Right ventricle myocardium inferior (tissue), 1 donor: ENCODE data around the gene CPSF2. TPM values are rescaled to one million over a fixed set of nuclear protein-coding genes. Genes with fewer than 3 reads are reported as not detected.

Source experiments
- ATAC-seq: fragments of 200-7000 bp; cut with Tn5 transposase; one replicate; pipeline ENCODE4 v1.9.1; 2020; ENCODE audit warnings: mild to moderate bottlenecking, moderate library complexity
- DNase-seq: peaks from one replicate; pipeline ENCODE4 v3.0.0; 2021; ENCODE audit errors: missing footprints
- intact Hi-C: fragments of 100-400 bp; cut with DNase I; formaldehyde crosslinking; loops from one replicate; pipeline ENCODE4 v1.11.0; 2022
- long read RNA-seq: library from polyadenylated mRNA; unstranded; transcript quantifications from one replicate; pipeline ENCODE4 v2.0.0, GENCODE V29; 2021
- total RNA-seq: library from RNA; stranded (reverse); fragmentation: NEBNext Ultra II Directional; extraction: Animal tissue kit (Norgen Biotek cat#: 25700); gene quantifications from one replicate; pipeline ENCODE4 v1.2.1, GENCODE V29; 2021
- donor health status: DM: no; HTN: yes; CAD: no; lungs with severe emphysema.

Gene CPSF2
- 38.8 TPM for total RNA-seq
- long read RNA-seq, full-length matches to known transcripts: 2 of 5 reads
- long read RNA-seq, partial matches to known transcripts: 3 of 5 reads
- long read RNA-seq, other reads (novel, unspliced or antisense): 0 of 5 reads

- intact Hi-C loops: loop anchor here (10.0 kb wide), 2 partner anchors 563 to 673 kb away; partner anchors contain the start of gene GOLGA5
- ATAC-seq (peak; percentile 91), DNase-seq (peak; percentile 92)
Measured at GRCh38 chr14:92121670-92122350, at the start of gene CPSF2, which contains the start of gene NDUFB1. Gene CPSF2 (plus strand): TSS chr14:92121969. CDS start chr14:92130985, 9,016 bp downstream. Gene NDUFB1 (minus strand): TSS chr14:92121706. CDS start chr14:92117637, 4,069 bp downstream.

- intact Hi-C loops: no loop called here
- ATAC-seq (no peak), DNase-seq (no peak)
Measured at GRCh38 chr14:92074555-92074954, 47.2 kb upstream of the CPSF2 start.

GRCh38 chr14:92088494-92088893, 33.3 kb upstream of the CPSF2 start:
- DNase-seq: no peak
- no peak for ATAC-seq
- intact Hi-C loops: no loop called here

- ATAC-seq: no peak
- intact Hi-C loops: no loop called here
- DNase-seq: no peak
Measured at GRCh38 chr14:92093320-92093719, 28.4 kb upstream of the CPSF2 start.

- intact Hi-C loops: no loop called here
- DNase-seq (no peak), ATAC-seq (no peak)
Measured at GRCh38 chr14:92099802-92100201, 22.0 kb upstream of the CPSF2 start.

- ATAC-seq (no peak), DNase-seq (no peak)
- intact Hi-C loops: no loop called here
Measured at GRCh38 chr14:92103363-92103989, 18.3 kb upstream of the CPSF2 start.

- peak; percentile 0 for ATAC-seq
- DNase-seq: no peak
- intact Hi-C loops: no loop called here
Measured at GRCh38 chr14:92105073-92105892, 16.5 kb upstream of the CPSF2 start.

GRCh38 chr14:92105893-92106142, 16.0 kb upstream of the CPSF2 start:
- DNase-seq (peak; percentile 88), ATAC-seq (peak; percentile 42)
- intact Hi-C loops: loop anchor here (1.0 kb wide), 1 partner anchor 66 kb away; the partner anchor contains the start of gene TRIP11

- DNase-seq (peak; percentile 99), ATAC-seq (peak; percentile 97)
- intact Hi-C loops: loop anchor here (1.0 kb wide), 1 partner anchor 66 kb away; the partner anchor contains the start of gene TRIP11
Measured at GRCh38 chr14:92106143-92106926, 15.4 kb upstream of the CPSF2 start, which contains the start of gene ATXN3. Gene ATXN3 (minus strand): TSS chr14:92106582. CDS start chr14:92106552, 30 bp downstream.

- intact Hi-C loops: no loop called here
- no peak for DNase-seq
- ATAC-seq: no peak
Measured at GRCh38 chr14:92108345-92109254, 13.2 kb upstream of the CPSF2 start.

- ATAC-seq: no peak
- DNase-seq: no peak
- intact Hi-C loops: no loop called here
Measured at GRCh38 chr14:92109490-92109889, 12.3 kb upstream of the CPSF2 start.

- DNase-seq (no peak), ATAC-seq (peak; percentile 51)
- intact Hi-C loops: loop anchor here (10.0 kb wide), 2 partner anchors 564 to 674 kb away; partner anchors contain the start of gene GOLGA5
Measured at GRCh38 chr14:92121207-92121669, 531 bp upstream of the CPSF2 start.

- peak; percentile 24 for ATAC-seq
- intact Hi-C loops: loop anchor here (10.0 kb wide), 2 partner anchors 562 to 672 kb away; partner anchors contain the start of gene GOLGA5
- no peak for DNase-seq
Measured at GRCh38 chr14:92122351-92122677, 545 bp downstream of the CPSF2 start.

- intact Hi-C loops: loop anchor here (10.0 kb wide), 2 partner anchors 562 to 672 kb away; partner anchors contain the start of gene GOLGA5
- no peak for DNase-seq
- no peak for ATAC-seq
Measured at GRCh38 chr14:92122761-92123160, 992 bp downstream of the CPSF2 start.

- ATAC-seq: no peak
Measured at GRCh38 chr14:92134456-92134855, 12.7 kb downstream of the CPSF2 start.

GRCh38 chr14:92135269-92135668, 13.5 kb downstream of the CPSF2 start:
- DNase-seq (no peak), ATAC-seq (no peak)
- intact Hi-C loops: no loop called here

More at GRCh38 chr14:92134456-92134855, 12.7 kb downstream of the CPSF2 start:
- no peak for DNase-seq
- intact Hi-C loops: loop anchor here (5.0 kb wide), 1 partner anchor 323 kb away; no protein-coding TSS in a partner anchor

GRCh38 chr14:92143309-92143708, 21.5 kb downstream of the CPSF2 start:
- ATAC-seq (no peak), DNase-seq (no peak)
- intact Hi-C loops: no loop called here
